ENCODE results near the gene MRPL43.
"Not testable (repeated sequence)": the region's sequence is repeated elsewhere in the genome, so short reads cannot be mapped to it uniquely, and the experiment has no call there.

The MRPL43 gene

GRCh38 chr10:100977436-100977835 lies 9.9 kb downstream of the MRPL43 start:
- DNase-seq (ENCODE audit: low read depth), result no peak
- TF ChIP-seq CTCF (IDR thresholded peaks at IDR 0.05; ENCODE audit: low read depth, low read length, missing control alignments), result no peak

GRCh38 chr10:100976906-100977305 lies 10.4 kb downstream of the MRPL43 start:
- no peak overlapping the region for H3K4me3 ChIP-seq (ENCODE audit: low read depth, low read length)
- TF ChIP-seq CTCF (IDR thresholded peaks at IDR 0.05; ENCODE audit: low read depth, low read length, missing control alignments), result no peak
- no peak for DNase-seq (ENCODE audit: low read depth)

More at GRCh38 chr10:100977436-100977835, 9.9 kb downstream of the MRPL43 start:
- H3K4me3 ChIP-seq (ENCODE audit: low read depth, low read length), result no peak overlapping the region

GRCh38 chr10:100975397-100975796 lies 11.9 kb downstream of the MRPL43 start:
- DNase-seq (ENCODE audit: low read depth); H3K4me3 ChIP-seq (ENCODE audit: low read depth, low read length): not testable (repeated sequence)

- no peak for TF ChIP-seq CTCF (IDR thresholded peaks at IDR 0.05; ENCODE audit: low read depth, low read length, missing control alignments)
- DNase-seq (ENCODE audit: low read depth), result no peak
- no peak overlapping the region for H3K4me3 ChIP-seq (ENCODE audit: low read depth, low read length)
Measured at GRCh38 chr10:100972904-100973535, 14.3 kb downstream of the MRPL43 start.

GRCh38 chr10:100972115-100972903 lies 15.0 kb downstream of the MRPL43 start:
- no peak for TF ChIP-seq CTCF (IDR thresholded peaks at IDR 0.05; ENCODE audit: low read depth, low read length, missing control alignments)
- no peak overlapping the region for H3K4me3 ChIP-seq (ENCODE audit: low read depth, low read length)
- no peak for DNase-seq (ENCODE audit: low read depth)

GRCh38 chr10:100970914-100971811 lies 16.1 kb downstream of the MRPL43 start:
- H3K4me3 ChIP-seq (ENCODE audit: low read depth, low read length), result no peak overlapping the region
- DNase-seq (ENCODE audit: low read depth), result no peak
- no peak for TF ChIP-seq CTCF (IDR thresholded peaks at IDR 0.05; ENCODE audit: low read depth, low read length, missing control alignments)
